Neural cell (in vitro differentiated cells): Measurements from ENCODE around the gene MLLT3.

Source experiments
- EP300 ChIP-seq: fragments of 450-650 bp; conservative IDR thresholded peaks from 2 replicates; pipeline ENCODE4 v1.6.1; 2014; ENCODE audit warnings: antibody characterized with exemption, mild to moderate bottlenecking, moderate library complexity; ENCODE audit not compliant: poor library complexity, severe bottlenecking
- EZH2 ChIP-seq: fragments of 200-600, 300-800 bp; shearing (Covaris generic), sonication (generic); IDR thresholded peaks from 2 replicates; pipeline ENCODE4 v1.6.1; 2014; ENCODE audit warnings: antibody characterized with exemption, low read length, borderline replicate concordance, mild to moderate bottlenecking; ENCODE audit not compliant: insufficient read depth, poor library complexity, severe bottlenecking
- RAD21 ChIP-seq: fragments of 450-650 bp; conservative IDR thresholded peaks from 2 replicates; pipeline ENCODE4 v1.6.1; 2014; ENCODE audit warnings: antibody characterized with exemption, mild to moderate bottlenecking, moderate library complexity
- TAF1 ChIP-seq: IDR thresholded peaks from 2 replicates; pipeline ENCODE4 v1.6.1; 2012; ENCODE audit warnings: low read depth
- TF ChIP-seq, protein P1 (sequence below): fragments of 450-650 bp; IDR thresholded peaks from 2 replicates; pipeline ENCODE4 v1.5.1; 2014; ENCODE audit warnings: antibody characterized with exemption, mild to moderate bottlenecking, moderate library complexity; ENCODE audit not compliant: poor library complexity, severe bottlenecking
- TF ChIP-seq, protein P2 (sequence below): IDR thresholded peaks from 2 replicates; pipeline ENCODE4 v1.6.1; 2012; ENCODE audit warnings: borderline replicate concordance

DNA sequence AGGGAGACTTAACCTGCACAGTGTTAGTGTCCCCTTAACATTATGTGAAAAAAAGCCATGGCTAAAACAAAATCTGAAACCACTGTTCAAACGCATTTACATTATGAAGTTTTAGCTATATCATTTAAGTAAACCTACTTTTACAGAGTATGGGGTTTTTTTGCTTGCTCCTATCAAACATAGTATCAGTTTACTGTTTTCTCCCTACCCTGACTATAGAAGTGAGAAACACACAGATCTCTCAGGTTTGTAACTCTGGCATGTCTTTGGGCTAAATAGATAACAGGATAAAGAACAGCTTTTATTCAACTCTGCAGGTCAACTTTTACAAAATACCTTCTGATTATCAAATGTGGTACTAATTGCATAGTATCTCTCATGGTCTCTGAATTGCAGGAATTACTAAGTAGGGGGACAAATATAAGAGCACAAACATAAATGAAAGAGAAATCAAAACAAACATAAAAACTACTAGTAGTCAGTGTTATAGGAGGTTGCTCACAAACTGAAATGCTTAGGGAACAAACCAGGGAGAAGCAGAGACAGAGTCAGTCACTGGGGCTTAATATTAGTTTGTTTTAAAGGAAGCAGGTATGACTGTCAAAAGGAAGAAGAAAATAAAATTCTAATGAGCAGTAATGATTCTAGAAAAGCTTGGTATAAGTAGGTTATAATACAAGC is 155.8 kb downstream of the MLLT3 start:
- TF ChIP-seq EZH2 (no peak), RAD21 (no peak), TAF1 (no peak), EP300 (no peak)
- TF ChIP-seq, protein P1, sequence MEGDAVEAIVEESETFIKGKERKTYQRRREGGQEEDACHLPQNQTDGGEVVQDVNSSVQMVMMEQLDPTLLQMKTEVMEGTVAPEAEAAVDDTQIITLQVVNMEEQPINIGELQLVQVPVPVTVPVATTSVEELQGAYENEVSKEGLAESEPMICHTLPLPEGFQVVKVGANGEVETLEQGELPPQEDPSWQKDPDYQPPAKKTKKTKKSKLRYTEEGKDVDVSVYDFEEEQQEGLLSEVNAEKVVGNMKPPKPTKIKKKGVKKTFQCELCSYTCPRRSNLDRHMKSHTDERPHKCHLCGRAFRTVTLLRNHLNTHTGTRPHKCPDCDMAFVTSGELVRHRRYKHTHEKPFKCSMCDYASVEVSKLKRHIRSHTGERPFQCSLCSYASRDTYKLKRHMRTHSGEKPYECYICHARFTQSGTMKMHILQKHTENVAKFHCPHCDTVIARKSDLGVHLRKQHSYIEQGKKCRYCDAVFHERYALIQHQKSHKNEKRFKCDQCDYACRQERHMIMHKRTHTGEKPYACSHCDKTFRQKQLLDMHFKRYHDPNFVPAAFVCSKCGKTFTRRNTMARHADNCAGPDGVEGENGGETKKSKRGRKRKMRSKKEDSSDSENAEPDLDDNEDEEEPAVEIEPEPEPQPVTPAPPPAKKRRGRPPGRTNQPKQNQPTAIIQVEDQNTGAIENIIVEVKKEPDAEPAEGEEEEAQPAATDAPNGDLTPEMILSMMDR: no peak
- TF ChIP-seq, protein P2, sequence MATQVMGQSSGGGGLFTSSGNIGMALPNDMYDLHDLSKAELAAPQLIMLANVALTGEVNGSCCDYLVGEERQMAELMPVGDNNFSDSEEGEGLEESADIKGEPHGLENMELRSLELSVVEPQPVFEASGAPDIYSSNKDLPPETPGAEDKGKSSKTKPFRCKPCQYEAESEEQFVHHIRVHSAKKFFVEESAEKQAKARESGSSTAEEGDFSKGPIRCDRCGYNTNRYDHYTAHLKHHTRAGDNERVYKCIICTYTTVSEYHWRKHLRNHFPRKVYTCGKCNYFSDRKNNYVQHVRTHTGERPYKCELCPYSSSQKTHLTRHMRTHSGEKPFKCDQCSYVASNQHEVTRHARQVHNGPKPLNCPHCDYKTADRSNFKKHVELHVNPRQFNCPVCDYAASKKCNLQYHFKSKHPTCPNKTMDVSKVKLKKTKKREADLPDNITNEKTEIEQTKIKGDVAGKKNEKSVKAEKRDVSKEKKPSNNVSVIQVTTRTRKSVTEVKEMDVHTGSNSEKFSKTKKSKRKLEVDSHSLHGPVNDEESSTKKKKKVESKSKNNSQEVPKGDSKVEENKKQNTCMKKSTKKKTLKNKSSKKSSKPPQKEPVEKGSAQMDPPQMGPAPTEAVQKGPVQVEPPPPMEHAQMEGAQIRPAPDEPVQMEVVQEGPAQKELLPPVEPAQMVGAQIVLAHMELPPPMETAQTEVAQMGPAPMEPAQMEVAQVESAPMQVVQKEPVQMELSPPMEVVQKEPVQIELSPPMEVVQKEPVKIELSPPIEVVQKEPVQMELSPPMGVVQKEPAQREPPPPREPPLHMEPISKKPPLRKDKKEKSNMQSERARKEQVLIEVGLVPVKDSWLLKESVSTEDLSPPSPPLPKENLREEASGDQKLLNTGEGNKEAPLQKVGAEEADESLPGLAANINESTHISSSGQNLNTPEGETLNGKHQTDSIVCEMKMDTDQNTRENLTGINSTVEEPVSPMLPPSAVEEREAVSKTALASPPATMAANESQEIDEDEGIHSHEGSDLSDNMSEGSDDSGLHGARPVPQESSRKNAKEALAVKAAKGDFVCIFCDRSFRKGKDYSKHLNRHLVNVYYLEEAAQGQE: no peak
